H1 (cell line): ENCODE measurements around the gene RWDD1. TPM values are rescaled to one million over a fixed set of nuclear protein-coding genes. Genes with fewer than 3 reads are reported as not detected.

ENCODE experiments used
- CTCF ChIA-PET: fragments of 300-600 bp; sonication (Branson Sonifier 250); formaldehyde crosslinking; loops from one replicate; lab custom pipeline; 2021; ENCODE audit not compliant: partially characterized antibody; lab: Charles Lee
- POLR2A ChIA-PET: fragments of 300-600 bp; sonication (Branson Sonifier 250); formaldehyde crosslinking; loops from one replicate; lab custom pipeline; 2021; ENCODE audit warnings: inconsistent platforms; ENCODE audit not compliant: partially characterized antibody; lab: Charles Lee
- DNase-seq, 2 experiments: peaks; one replicate each; pipeline versions ENCODE4 v3.0.0 to v3.0.0-alpha.2; 2010 to 2022; ENCODE audit warnings: low spot score in 2 of 2, low read depth in 1 of 2, mixed read lengths in 1 of 2
- FAIRE-seq: peaks from 2 replicates; lab custom pipeline; 2011; peaks lifted over from hg19 to GRCh38; lab: Jason Lieb, UNC
- H2AFZ ChIP-seq: 2 replicates; pipeline ENCODE4 v1.8.1; 2012; ENCODE audit warnings: low read length, inconsistent platforms
- H2AK5ac ChIP-seq: 2 replicates; pipeline ENCODE4 v1.6.1; 2013; ENCODE audit warnings: low read depth, low read length
- H2BK120ac ChIP-seq: replicated peaks from 2 replicates; pipeline ENCODE3; 2013; ENCODE audit warnings: low read depth, low read length, inconsistent platforms
- H2BK12ac ChIP-seq: 2 replicates; pipeline ENCODE4 v1.6.1; 2013; ENCODE audit warnings: low read depth, low read length
- H2BK15ac ChIP-seq: 2 replicates; pipeline ENCODE4 v1.6.1; 2013; ENCODE audit warnings: low read length
- H2BK20ac ChIP-seq: 2 replicates; pipeline ENCODE4 v1.6.1; 2013; ENCODE audit warnings: low read length
- H2BK5ac ChIP-seq: 2 replicates; pipeline ENCODE4 v1.6.1; 2013; ENCODE audit warnings: low read depth, low read length
- H3K14ac ChIP-seq: 2 replicates; pipeline ENCODE4 v1.6.1; 2013; ENCODE audit warnings: inconsistent platforms; ENCODE audit not compliant: insufficient read length
- H3K18ac ChIP-seq: 2 replicates; pipeline ENCODE4 v1.6.1; 2013; ENCODE audit warnings: low read length; ENCODE audit errors: extremely low read depth
- H3K23ac ChIP-seq: 2 replicates; pipeline ENCODE4 v1.6.1; 2013; ENCODE audit warnings: inconsistent platforms; ENCODE audit not compliant: insufficient read length
- H3K23me2 ChIP-seq: 2 replicates; pipeline ENCODE4 v1.6.1; 2013; ENCODE audit warnings: low read depth, low read length
- H3K27ac ChIP-seq: 2 replicates; pipeline ENCODE4 v1.6.1; 2011; ENCODE audit warnings: low read depth, low read length, inconsistent platforms
- H3K27me3 ChIP-seq, 4 experiments: replicated peaks in 1 of 4; 1 replicate in 1 of 4; 2 replicates in 3 of 4; pipeline versions ENCODE4 v1.6.1 to v1.8.1; 2011 to 2013; ENCODE audit warnings: low read length in 3 of 4, mild to moderate bottlenecking in 3 of 4, inconsistent platforms in 2 of 4, mixed read lengths in 2 of 4, moderate library complexity in 1 of 4; ENCODE audit not compliant: control insufficient read depth in 3 of 4, insufficient read depth in 3 of 4; ENCODE audit errors: extremely low read depth in 1 of 4
- H3K36me3 ChIP-seq, 4 experiments: 2 replicates each; pipeline versions ENCODE4 v1.6.1 to v1.8.1; 2011 to 2013; ENCODE audit warnings: mild to moderate bottlenecking in 4 of 4, low read length in 3 of 4, moderate library complexity in 2 of 4, control low read depth in 1 of 4, inconsistent platforms in 1 of 4; ENCODE audit not compliant: insufficient read depth in 4 of 4, control insufficient read depth in 2 of 4
- H3K4ac ChIP-seq: replicated peaks from 2 replicates; pipeline ENCODE3; 2013; ENCODE audit warnings: low read length, low read depth, mixed read lengths, inconsistent platforms; ENCODE audit not compliant: insufficient read length
- H3K4me1 ChIP-seq, 4 experiments: replicated peaks in 1 of 4; 1 replicate in 1 of 4; 2 replicates in 3 of 4; pipeline versions ENCODE4 v1.6.1 to v1.8.1; 2011 to 2013; ENCODE audit warnings: low read length in 3 of 4, inconsistent platforms in 2 of 4, mixed read lengths in 1 of 4; ENCODE audit not compliant: insufficient read depth in 4 of 4, control insufficient read depth in 3 of 4
- H3K4me2 ChIP-seq, 2 experiments: 2 replicates each; pipeline versions ENCODE4 v1.6.1 to v1.8.1; 2011 to 2013; ENCODE audit warnings: low read depth in 2 of 2, low read length in 2 of 2, control low read depth in 1 of 2, inconsistent platforms in 1 of 2, mild to moderate bottlenecking in 1 of 2; ENCODE audit not compliant: insufficient read depth in 1 of 2
- H3K4me3 ChIP-seq, 4 experiments: fragments of 200-600, 300-600 bp in 1 of 4; sonication (generic), shearing (Covaris generic), sonication (Bioruptor Twin) in 1 of 4; 2 replicates each; pipeline versions ENCODE4 v1.5.1 to v1.8.1; 2011 to 2016; ENCODE audit warnings: low read length in 4 of 4, low read depth in 3 of 4, control low read depth in 2 of 4, inconsistent platforms in 2 of 4, mild to moderate bottlenecking in 2 of 4, mixed read lengths in 1 of 4, moderate library complexity in 1 of 4; ENCODE audit not compliant: insufficient read depth in 2 of 4; ENCODE audit errors: extremely low read depth in 1 of 4
- H3K56ac ChIP-seq: replicated peaks from 2 replicates; pipeline ENCODE3; 2013; ENCODE audit warnings: low read depth, mild to moderate bottlenecking, mixed read lengths, low read length, inconsistent platforms; ENCODE audit not compliant: insufficient read length
- H3K79me1 ChIP-seq: 2 replicates; pipeline ENCODE4 v1.6.1; 2013; ENCODE audit warnings: low read depth, low read length, control low read depth
- H3K79me2 ChIP-seq, 2 experiments: 2 replicates each; pipeline versions ENCODE4 v1.6.1 to v1.8.1; 2012 to 2013; ENCODE audit warnings: low read length in 2 of 2, mild to moderate bottlenecking in 2 of 2, inconsistent platforms in 1 of 2; ENCODE audit not compliant: insufficient read depth in 2 of 2, control insufficient read depth in 1 of 2
- H3K9ac ChIP-seq, 4 experiments: replicated peaks in 1 of 4; 1 replicate in 1 of 4; 2 replicates in 3 of 4; pipeline versions ENCODE4 v1.6.1 to v1.8.1; 2011 to 2013; ENCODE audit warnings: low read depth in 3 of 4, low read length in 3 of 4, control low read depth in 2 of 4, mild to moderate bottlenecking in 2 of 4, moderate library complexity in 2 of 4, inconsistent platforms in 1 of 4; ENCODE audit errors: extremely low read depth in 1 of 4
- H3K9me3 ChIP-seq, 2 experiments: 2 replicates each; pipeline versions ENCODE4 v1.6.1 to v1.8.1; 2012 to 2013; ENCODE audit warnings: mild to moderate bottlenecking in 2 of 2, moderate library complexity in 2 of 2, control low read depth in 1 of 2, inconsistent platforms in 1 of 2, low read depth in 1 of 2, low read length in 1 of 2, mixed read lengths in 1 of 2; ENCODE audit not compliant: insufficient read depth in 2 of 2
- H4K20me1 ChIP-seq, 2 experiments: replicated peaks in 1 of 2; 2 replicates each; pipeline versions ENCODE3 to v1.8.1; 2011 to 2013; ENCODE audit warnings: inconsistent platforms in 2 of 2, low read length in 2 of 2, mild to moderate bottlenecking in 1 of 2; ENCODE audit not compliant: insufficient read depth in 2 of 2, control insufficient read depth in 1 of 2
- H4K5ac ChIP-seq: 2 replicates; pipeline ENCODE4 v1.6.1; 2013; ENCODE audit warnings: low read length, low read depth, mixed read lengths, inconsistent platforms; ENCODE audit not compliant: insufficient read length
- H4K8ac ChIP-seq: 2 replicates; pipeline ENCODE4 v1.8.0; 2013; ENCODE audit warnings: mild to moderate bottlenecking, moderate library complexity, low read length, inconsistent platforms; ENCODE audit not compliant: insufficient read depth; ENCODE audit errors: extremely low read depth
- H4K91ac ChIP-seq: replicated peaks from 2 replicates; pipeline ENCODE3; 2013; ENCODE audit warnings: low read length, mixed read lengths, inconsistent platforms; ENCODE audit not compliant: insufficient read length
- CHD2 ChIP-seq: IDR thresholded peaks from 2 replicates; pipeline ENCODE4 v1.6.1; 2012; ENCODE audit warnings: low read length, improper control_type of control experiment
- MAFK ChIP-seq: IDR thresholded peaks from 2 replicates; pipeline ENCODE4 v1.6.1; 2012; ENCODE audit warnings: low read depth, mild to moderate bottlenecking, improper control_type of control experiment, low read length
- POLR2AphosphoS5 ChIP-seq: IDR thresholded peaks from 2 replicates; pipeline ENCODE4 v1.6.1; 2011; ENCODE audit warnings: low read depth, low read length
- RNF2 ChIP-seq: fragments of 200-900, 300-1000 bp; sonication (generic); IDR thresholded peaks from 2 replicates; pipeline ENCODE4 v1.7.1; 2016; ENCODE audit warnings: borderline replicate concordance, low read depth, mild to moderate bottlenecking, antibody characterized with exemption, low read length; ENCODE audit not compliant: poor library complexity, severe bottlenecking; ENCODE audit errors: missing control alignments
- SRF ChIP-seq: IDR thresholded peaks from 2 replicates; pipeline ENCODE4 v1.6.1; 2011; ENCODE audit warnings: mild to moderate bottlenecking, low read depth, low read length, moderate library complexity
- TAF7 ChIP-seq: optimal IDR thresholded peaks from 2 replicates; pipeline ENCODE3; 2011; ENCODE audit warnings: low read depth, mild to moderate bottlenecking, inconsistent platforms, low read length, moderate library complexity, borderline replicate concordance
- WGBS, 2 experiments: shearing (Covaris generic) in 1 of 2; methylation state at CpG; one replicate each; pipeline versions ENCODE4 v1.1.6 to v1.1.7; 2013 to 2015; ENCODE audit warnings: low lambda C conversion rate in 2 of 2, mixed read lengths in 2 of 2, inconsistent platforms in 1 of 2, low coverage in 1 of 2, missing lambda C conversion rate in 1 of 2; ENCODE audit not compliant: insufficient replicate concordance in 2 of 2, insufficient coverage in 1 of 2, insufficient read length in 1 of 2; ENCODE audit errors: extremely low coverage in 1 of 2, missing lambda C conversion rate in 1 of 2; 5-methylcytosine and 5-hydroxymethylcytosine counted together
- polyA plus RNA-seq, 7 experiments: library from polyadenylated mRNA; depleted of rRNA in 3 of 7; stranded (reverse) in 5 of 7; unstranded in 2 of 7; fragments of >200 nt in 5 of 7; fragments of 200-250 nt in 2 of 7; gene quantifications; 1 replicate in 5 of 7; 2 replicates in 1 of 7; 4 replicates in 1 of 7; pipeline versions ENCODE4 v1.2.1 to v1.2.3, GENCODE V29; 2011 to 2013; ENCODE audit warnings: missing spikeins in 2 of 7, mixed read lengths in 2 of 7
- total RNA-seq: library from RNA; stranded (reverse); fragmentation: NEBNext Ultra II Directional; extraction: Animal tissue kit (Norgen Biotek cat#: 25700); gene quantifications from 2 replicates; pipeline ENCODE4 v1.2.1, GENCODE V29; 2021

The RWDD1 gene
- total and polyA plus RNA-seq, 2 of the 8 experiments (the other 6 are each of a cell fraction or from before 2014, with no cell fraction given), result 19.5 to 35.2 TPM

DNA sequence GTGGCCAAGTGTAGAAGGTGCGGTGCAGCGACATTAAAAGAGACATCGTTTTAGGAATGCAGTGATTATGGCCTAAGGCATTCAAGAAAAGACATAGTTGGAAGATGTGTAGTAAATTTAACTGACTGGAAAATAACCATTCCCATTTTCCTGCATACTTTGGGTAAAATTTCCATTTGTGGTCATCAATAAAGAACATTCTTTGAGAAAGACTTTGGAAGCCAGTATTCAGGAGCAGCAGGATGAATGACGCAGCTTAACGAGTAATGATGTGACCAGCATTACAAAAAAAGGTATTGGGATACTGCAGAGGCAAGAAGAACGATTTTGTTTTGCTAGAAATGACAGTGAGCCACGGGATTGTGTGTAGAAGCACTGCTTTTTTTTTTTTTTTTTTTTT, 7.0 kb upstream of the RWDD1 start:
- Histone ChIP-seq H4K5ac (no peak overlapping the region), H3K18ac (no peak overlapping the region), H2BK120ac (no peak overlapping the region), H2AFZ (no peak overlapping the region), H3K4me3 (no peak overlapping the region)
- TF ChIP-seq POLR2AphosphoS5 (no peak), TAF7 (no peak), CHD2 (no peak), RNF2 (no peak), SRF (no peak), MAFK (no peak)
- TF ChIP-seq, all 59 proteins: peak for 0
- Histone ChIP-seq H2BK15ac (no peak overlapping the region), H3K14ac (no peak overlapping the region), H3K4me2 (no peak overlapping the region), H2AK5ac (no peak overlapping the region), H3K4ac (no peak overlapping the region), H3K23ac (no peak overlapping the region), H2BK5ac (no peak overlapping the region), H4K20me1 (no peaks in the 10 kb centered on the region), H3K4me1 (no peaks in the 10 kb centered on the region), H3K9ac (no peak overlapping the region), H3K27ac (no peak overlapping the region), H3K23me2 (no peaks in the 10 kb centered on the region), H3K36me3 (no peaks in the 10 kb centered on the region), H2BK20ac (no peak overlapping the region), H3K9me3 (no peaks in the 10 kb centered on the region), H3K79me2 (no peaks in the 10 kb centered on the region), H3K56ac (no peak overlapping the region), H4K91ac (no peak overlapping the region), H2BK12ac (no peak overlapping the region), H3K79me1 (no peaks in the 10 kb centered on the region), H4K8ac (no peak overlapping the region), H3K27me3 (no peaks in the 10 kb centered on the region)
- ChIA-PET POLR2A (no interaction called here), CTCF (interaction anchor here (1.0 to 4.8 kb wide), 10 partner anchors 10 to 295 kb away, joined by 3 to 55 read pairs (median 8); partner anchors contain the start of genes CALHM4 and TRAPPC3L)
- WGBS, 2 experiments, result 98% methylated on average over 7 of the region's 7 CpGs; no CpG with 5 or more reads in 1 of the 2 experiments
- DNase-seq (no peak), FAIRE-seq (no peak)
